ENCODE results near the gene RSPH3. TPM values are rescaled to one million over a fixed set of nuclear protein-coding genes. Genes with fewer than 3 reads are reported as not detected.
A peak's percentile ranks its signal among the peaks of the same experiment; 100 is the strongest.

Gene RSPH3, protein sequence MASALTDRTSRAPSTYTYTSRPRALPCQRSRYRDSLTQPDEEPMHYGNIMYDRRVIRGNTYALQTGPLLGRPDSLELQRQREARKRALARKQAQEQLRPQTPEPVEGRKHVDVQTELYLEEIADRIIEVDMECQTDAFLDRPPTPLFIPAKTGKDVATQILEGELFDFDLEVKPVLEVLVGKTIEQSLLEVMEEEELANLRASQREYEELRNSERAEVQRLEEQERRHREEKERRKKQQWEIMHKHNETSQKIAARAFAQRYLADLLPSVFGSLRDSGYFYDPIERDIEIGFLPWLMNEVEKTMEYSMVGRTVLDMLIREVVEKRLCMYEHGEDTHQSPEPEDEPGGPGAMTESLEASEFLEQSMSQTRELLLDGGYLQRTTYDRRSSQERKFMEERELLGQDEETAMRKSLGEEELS
- 17.2 TPM for total RNA-seq
- long read RNA-seq, full-length matches to known transcripts: 10 of 22 reads
- long read RNA-seq, partial matches to known transcripts: 4 of 22 reads
- long read RNA-seq, other reads (novel, unspliced or antisense): 8 of 22 reads

GRCh38 chr6:158999666-159000403, at the start of gene RSPH3:
TSS of gene RSPH3 (minus strand) at chr6:159000202. CDS start at chr6:158999550, 652 bp downstream.
- H3K9me3 ChIP-seq: no peaks in the 10 kb centered on the region
- ATAC-seq: peak; percentile 96
- peak within 1 kb of the TSS; percentile 71 for H3K4me3 ChIP-seq
- H3K4me1 ChIP-seq: peaks cover 11% of the 10 kb centered on the region
- peak; percentile 97 for DNase-seq
- H3K27me3 ChIP-seq: no peaks in the 10 kb centered on the region
- no peaks in the 10 kb centered on the region for H3K36me3 ChIP-seq
- intact Hi-C loops (cut with DNase I): no loop called here
- H3K27ac ChIP-seq: peak within 1 kb of the TSS; percentile 88
- TF ChIP-seq, protein P1, sequence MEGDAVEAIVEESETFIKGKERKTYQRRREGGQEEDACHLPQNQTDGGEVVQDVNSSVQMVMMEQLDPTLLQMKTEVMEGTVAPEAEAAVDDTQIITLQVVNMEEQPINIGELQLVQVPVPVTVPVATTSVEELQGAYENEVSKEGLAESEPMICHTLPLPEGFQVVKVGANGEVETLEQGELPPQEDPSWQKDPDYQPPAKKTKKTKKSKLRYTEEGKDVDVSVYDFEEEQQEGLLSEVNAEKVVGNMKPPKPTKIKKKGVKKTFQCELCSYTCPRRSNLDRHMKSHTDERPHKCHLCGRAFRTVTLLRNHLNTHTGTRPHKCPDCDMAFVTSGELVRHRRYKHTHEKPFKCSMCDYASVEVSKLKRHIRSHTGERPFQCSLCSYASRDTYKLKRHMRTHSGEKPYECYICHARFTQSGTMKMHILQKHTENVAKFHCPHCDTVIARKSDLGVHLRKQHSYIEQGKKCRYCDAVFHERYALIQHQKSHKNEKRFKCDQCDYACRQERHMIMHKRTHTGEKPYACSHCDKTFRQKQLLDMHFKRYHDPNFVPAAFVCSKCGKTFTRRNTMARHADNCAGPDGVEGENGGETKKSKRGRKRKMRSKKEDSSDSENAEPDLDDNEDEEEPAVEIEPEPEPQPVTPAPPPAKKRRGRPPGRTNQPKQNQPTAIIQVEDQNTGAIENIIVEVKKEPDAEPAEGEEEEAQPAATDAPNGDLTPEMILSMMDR (IDR thresholded peaks at IDR 0.05): peak; percentile 31

- ATAC-seq: no peak
- TF ChIP-seq, protein P1 (IDR thresholded peaks at IDR 0.05): no peak
- intact Hi-C loops (cut with DNase I): loop anchor here (10.0 kb wide), 1 partner anchor 57 kb away; no protein-coding TSS in a partner anchor
These were observed 48.1 kb upstream of the RSPH3 start for GRCh38 chr6:159047891-159048685.

GRCh38 chr6:159045801-159046200, 45.8 kb upstream of the RSPH3 start:
- DNase-seq (no peak), ATAC-seq (no peak)
- H3K4me3 ChIP-seq: no peak overlapping the region
- H3K36me3 ChIP-seq: peaks cover 6% of the 10 kb centered on the region
- H3K27ac ChIP-seq: no peak overlapping the region
- intact Hi-C loops (cut with DNase I): loop anchor here (10.0 kb wide), 1 partner anchor 59 kb away; no protein-coding TSS in a partner anchor
- no peaks in the 10 kb centered on the region for H3K27me3 ChIP-seq
- TF ChIP-seq, protein P1 (IDR thresholded peaks at IDR 0.05): no peak
- H3K9me3 ChIP-seq: no peaks in the 10 kb centered on the region
- H3K4me1 ChIP-seq: peaks cover 22% of the 10 kb centered on the region

More at GRCh38 chr6:159047891-159048685, 48.1 kb upstream of the RSPH3 start:
- no peaks in the 10 kb centered on the region for H3K4me1 ChIP-seq
- no peak overlapping the region for H3K4me3 ChIP-seq
- H3K27me3 ChIP-seq: no peaks in the 10 kb centered on the region
- DNase-seq: no peak
- H3K27ac ChIP-seq: no peak overlapping the region
- no peaks in the 10 kb centered on the region for H3K36me3 ChIP-seq
- H3K9me3 ChIP-seq: no peaks in the 10 kb centered on the region

DNA sequence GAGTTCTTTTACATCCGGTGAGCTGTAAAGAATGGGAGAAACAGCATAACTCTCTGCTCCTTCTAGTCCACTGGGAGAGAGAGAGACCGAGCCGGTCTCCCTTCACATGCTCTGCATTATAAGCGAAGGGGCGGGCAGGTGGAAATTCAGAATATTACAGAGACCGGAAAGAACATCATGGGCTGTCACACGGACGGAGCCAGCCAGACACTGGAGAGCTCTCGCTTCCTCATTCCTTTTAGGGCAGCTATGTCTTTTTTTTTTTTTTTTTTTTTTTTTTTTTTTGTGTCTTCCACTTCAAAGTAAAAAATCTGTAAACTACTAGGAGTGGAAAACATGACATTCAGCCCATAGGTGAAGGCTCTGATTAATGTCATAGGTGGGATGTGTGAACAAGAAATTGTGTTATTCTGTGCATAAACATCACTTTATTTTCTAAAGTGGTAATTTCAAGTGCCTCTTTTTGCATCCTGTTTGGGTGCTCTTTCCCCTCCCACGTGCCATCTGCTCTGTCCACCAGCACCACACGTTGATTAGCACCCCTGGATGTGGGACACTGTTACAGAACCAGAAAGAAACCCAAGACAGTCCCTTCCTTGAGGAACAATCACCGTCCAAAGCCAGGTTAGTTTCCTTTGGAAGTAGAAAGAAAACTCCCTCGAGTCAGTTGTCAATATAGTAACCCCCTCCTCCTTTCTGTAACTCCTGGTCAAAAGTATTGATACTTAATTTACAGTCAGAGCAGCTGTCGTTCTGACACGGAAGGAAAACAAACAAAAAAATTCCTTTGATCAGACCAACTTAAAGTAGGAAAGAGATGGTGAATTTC, 45.1 kb upstream of the RSPH3 start, which contains the start of gene TAGAP:
Gene TAGAP (minus strand): TSS at position 93 of the 829 bp plus-strand sequence. CDS start 845 bp downstream, outside the sequence.
- Histone ChIP-seq H3K4me3 (peak within 1 kb of the TSS; percentile 49), H3K27me3 (no peaks in the 10 kb centered on the region), H3K27ac (peak within 1 kb of the TSS; percentile 63), H3K36me3 (peaks cover 8% of the 10 kb centered on the region), H3K4me1 (peaks cover 27% of the 10 kb centered on the region), H3K9me3 (no peaks in the 10 kb centered on the region)
- intact Hi-C loops (cut with DNase I): loop anchor here (10.0 kb wide), 1 partner anchor 60 kb away; no protein-coding TSS in a partner anchor
- peak; percentile 89 for ATAC-seq
- TF ChIP-seq, protein P1 (IDR thresholded peaks at IDR 0.05): no peak
- peak; percentile 81 for DNase-seq
